ENCODE data around the gene ASPG.

GRCh38 chr14:104093366-104094055 is 8.0 kb downstream of the ASPG start:
- no peak for TF ChIP-seq CTCF (conservative IDR thresholded peaks at IDR 0.05; ENCODE audit: low read depth, low read length)
- TF ChIP-seq EZH2phosphoT487 (IDR thresholded peaks at IDR 0.05; ENCODE audit: borderline replicate concordance, low read length), result no peak

Data from PC-3 (cell line).